GM20431 (cell line): ENCODE measurements around the gene L2HGDH.
"Not testable (repeated sequence)": the region's sequence is repeated elsewhere in the genome, so short reads cannot be mapped to it uniquely, and the experiment has no call there.

ENCODE experiments used
- in situ Hi-C: fragments of 300-500 bp; cut with MseI, MboI; formaldehyde crosslinking; loops from one replicate; pipeline ENCODE4 v1.15.0; 2020; ENCODE audit warnings: low sequenced_read_pairs; ENCODE audit not compliant: unreplicated experiment

L2HGDH gene

GRCh38 chr14:50311972-50312733 is at the start of gene L2HGDH, which contains the start of gene DMAC2L:
L2HGDH (minus strand) TSS chr14:50312229; CDS start chr14:50312150, 79 bp downstream.
DMAC2L (plus strand) TSS chr14:50312324; CDS start chr14:50321488, 9,164 bp downstream.
- in situ Hi-C loops, result no loop called here

- in situ Hi-C loops, result no loop called here
Observed at GRCh38 chr14:50360851-50361250, 48.8 kb upstream of the L2HGDH start.

- in situ Hi-C loops, result no loop called here
Observed at GRCh38 chr14:50360093-50360492, 48.1 kb upstream of the L2HGDH start.

GRCh38 chr14:50359631-50360030 is 47.6 kb upstream of the L2HGDH start:
- in situ Hi-C loops, result no loop called here

GRCh38 chr14:50357753-50358395 is 45.8 kb upstream of the L2HGDH start:
- in situ Hi-C loops, result no loop called here

GRCh38 chr14:50357124-50357523 is 45.1 kb upstream of the L2HGDH start:
- in situ Hi-C loops, result no loop called here

- in situ Hi-C loops, result not testable (repeated sequence)
Observed at GRCh38 chr14:50356283-50356682, 44.3 kb upstream of the L2HGDH start.

- in situ Hi-C loops, result no loop called here
Observed at GRCh38 chr14:50355692-50356091, 43.7 kb upstream of the L2HGDH start.

- in situ Hi-C loops, result no loop called here
Observed at GRCh38 chr14:50354527-50354926, 42.5 kb upstream of the L2HGDH start.

GRCh38 chr14:50353126-50353525 is 41.1 kb upstream of the L2HGDH start:
- in situ Hi-C loops, result no loop called here

- in situ Hi-C loops, result no loop called here
Observed at GRCh38 chr14:50352584-50352983, 40.6 kb upstream of the L2HGDH start.

GRCh38 chr14:50350975-50351374 is 38.9 kb upstream of the L2HGDH start:
- in situ Hi-C loops, result no loop called here

- in situ Hi-C loops, result loop anchor here (25.0 kb wide), 1 partner anchor 188 kb away; the partner anchor contains the start of gene MAP4K5
Observed at GRCh38 chr14:50348933-50349332, 36.9 kb upstream of the L2HGDH start.

GRCh38 chr14:50347521-50347920 is 35.5 kb upstream of the L2HGDH start:
- in situ Hi-C loops, result loop anchor here (25.0 kb wide), 1 partner anchor 190 kb away; the partner anchor contains the start of gene MAP4K5

GRCh38 chr14:50345846-50346422 is 33.9 kb upstream of the L2HGDH start:
- in situ Hi-C loops, result loop anchor here (25.0 kb wide), 1 partner anchor 191 kb away; the partner anchor contains the start of gene MAP4K5

GRCh38 chr14:50344876-50345563 is 33.0 kb upstream of the L2HGDH start:
- in situ Hi-C loops, result loop anchor here (25.0 kb wide), 1 partner anchor 192 kb away; the partner anchor contains the start of gene MAP4K5

- in situ Hi-C loops, result loop anchor here (25.0 kb wide), 1 partner anchor 193 kb away; the partner anchor contains the start of gene MAP4K5
Observed at GRCh38 chr14:50344116-50344775, 32.2 kb upstream of the L2HGDH start.

- in situ Hi-C loops, result loop anchor here (25.0 kb wide), 1 partner anchor 194 kb away; the partner anchor contains the start of gene MAP4K5
Observed at GRCh38 chr14:50343434-50343833, 31.4 kb upstream of the L2HGDH start.
